Hematopoietic multipotent progenitor cell treated with erythropoietin and hydrocortisone succinate and interleukin-3 and kit ligand, for 15 days (in vitro differentiated cells): ENCODE data around the gene CRIP1.

Source experiments
- DNase-seq: peaks from one replicate; pipeline ENCODE4 v3.0.0-alpha.2; 2015; ENCODE audit warnings: low spot score

The CRIP1 gene

GRCh38 chr14:105492971-105493871 is 6.5 kb downstream of the CRIP1 start:
- no peak for DNase-seq

- no peak for DNase-seq
Observed at GRCh38 chr14:105493921-105494605, 7.4 kb downstream of the CRIP1 start.

GRCh38 chr14:105494606-105494929 is 7.9 kb downstream of the CRIP1 start:
- no peak for DNase-seq

GRCh38 chr14:105495101-105495989 is 8.7 kb downstream of the CRIP1 start:
- no peak for DNase-seq

- DNase-seq: no peak
Observed at GRCh38 chr14:105495990-105496830, 9.5 kb downstream of the CRIP1 start.

GRCh38 chr14:105496831-105497591 is 10.3 kb downstream of the CRIP1 start:
- no peak for DNase-seq

- no peak for DNase-seq
Observed at GRCh38 chr14:105497671-105498429, 11.2 kb downstream of the CRIP1 start.

- DNase-seq: no peak
Observed at GRCh38 chr14:105498430-105499255, 12.0 kb downstream of the CRIP1 start.

- DNase-seq: no peak
Observed at GRCh38 chr14:105499256-105500035, 12.8 kb downstream of the CRIP1 start.

GRCh38 chr14:105500036-105500725 is 13.5 kb downstream of the CRIP1 start:
- DNase-seq: no peak

- no peak for DNase-seq
Observed at GRCh38 chr14:105500726-105501101, 14.0 kb downstream of the CRIP1 start.

- no peak for DNase-seq
Observed at GRCh38 chr14:105501504-105502291, 15.0 kb downstream of the CRIP1 start.

- DNase-seq: no peak
Observed at GRCh38 chr14:105502446-105503295, 16.0 kb downstream of the CRIP1 start.

- DNase-seq: no peak
Observed at GRCh38 chr14:105503296-105503640, 16.6 kb downstream of the CRIP1 start.

- DNase-seq: no peak
Observed at GRCh38 chr14:105503935-105504692, 17.4 kb downstream of the CRIP1 start.
